Lower leg skin (tissue), 4 donors: Measurements from ENCODE around the gene CASTOR1. TPM values are rescaled to one million over a fixed set of nuclear protein-coding genes. Genes with fewer than 3 reads are reported as not detected.
A peak's percentile ranks its signal among the peaks of the same experiment; 100 is the strongest.

Experiments
- DNase-seq, 2 donors: peaks; one replicate each; pipeline ENCODE4 v3.0.0-alpha.2; 2019; ENCODE audit warnings: low spot score in 2 of 2
- H3K4me3 ChIP-seq: fragments of 200-600 bp; sonication (generic); 2 replicates; pipeline ENCODE4 v1.5.1; 2017; ENCODE audit warnings: mild to moderate bottlenecking, low read depth; ENCODE audit not compliant: poor library complexity, severe bottlenecking
- CTCF ChIP-seq, 3 donors: fragments of 450-650 bp; IDR thresholded peaks; one replicate each; pipeline ENCODE4 v1.5.1; 2016; ENCODE audit warnings: antibody characterized with exemption in 3 of 3, mild to moderate bottlenecking in 3 of 3, moderate library complexity in 2 of 3
- POLR2A ChIP-seq, 2 donors: fragments of 450-650 bp; IDR thresholded peaks; one replicate each; pipeline ENCODE4 v1.6.1; 2016 to 2017; ENCODE audit warnings: antibody characterized with exemption in 2 of 2, mild to moderate bottlenecking in 1 of 2, moderate library complexity in 1 of 2
- WGBS, 2 donors: methylation state at CpG; one replicate each; pipeline ENCODE4 v1.1.5; 2018; 5-methylcytosine and 5-hydroxymethylcytosine counted together
- intact Hi-C: fragments of 100-400 bp; cut with DNase I; formaldehyde crosslinking; loops from one replicate; pipeline ENCODE4 v1.15.0; 2023; ENCODE audit warnings: low total_unique reads
- total RNA-seq, 4 donors: library from RNA; depleted of rRNA; stranded (reverse); fragments of >200 nt; gene quantifications; one replicate each; pipeline ENCODE4 v1.1.0, GENCODE V29; 2016

The CASTOR1 gene
- total RNA-seq, 4 donors from 2014 or later: 16.3 to 38.1 (median 22.6) TPM

GRCh38 chr22:30252411-30253204 is 36.7 kb downstream of the CASTOR1 start:
- 44 to 49% methylated on average over 17 to 20 of the region's 22 CpGs for WGBS, 2 donors
- H3K4me3 ChIP-seq: no peak overlapping the region
- peak in 1 of 2 donors; percentile 86 for DNase-seq
- intact Hi-C loops: no loop called here
- TF ChIP-seq CTCF (IDR thresholded peaks at IDR 0.05) (no peak), POLR2A (IDR thresholded peaks at IDR 0.05) (no peak)

- peak in 1 of 2 donors; percentile 81 for DNase-seq
- no peak overlapping the region for H3K4me3 ChIP-seq
- TF ChIP-seq POLR2A (IDR thresholded peaks at IDR 0.05): no peak
- no peak for TF ChIP-seq CTCF (IDR thresholded peaks at IDR 0.05)
- WGBS, 2 donors: 59 to 67% methylated on average over 10 of the region's 10 CpGs
- intact Hi-C loops: no loop called here
These were observed 37.6 kb downstream of the CASTOR1 start for GRCh38 chr22:30251711-30252110.

- WGBS, 2 donors: 55% methylated on average over 9 of the region's 12 CpGs
- DNase-seq: peak in 1 of 2 donors; percentile 85
- TF ChIP-seq POLR2A (IDR thresholded peaks at IDR 0.05) (no peak), CTCF (IDR thresholded peaks at IDR 0.05) (no peak)
- H3K4me3 ChIP-seq: no peak overlapping the region
- intact Hi-C loops: no loop called here
These were observed 38.5 kb downstream of the CASTOR1 start for GRCh38 chr22:30250661-30251267.

- intact Hi-C loops: no loop called here
- H3K4me3 ChIP-seq: no peak overlapping the region
- 86 to 98% methylated on average over 3 of the region's 3 CpGs for WGBS, 2 donors
- TF ChIP-seq CTCF (IDR thresholded peaks at IDR 0.05) (no peak), POLR2A (IDR thresholded peaks at IDR 0.05) (no peak)
- peak in 1 of 2 donors; percentile 82 for DNase-seq
These were observed 39.2 kb downstream of the CASTOR1 start for GRCh38 chr22:30250039-30250565.

GRCh38 chr22:30249049-30250038 is 40.0 kb downstream of the CASTOR1 start:
- intact Hi-C loops: no loop called here
- 53 to 78% methylated on average over 18 to 27 of the region's 27 CpGs for WGBS, 2 donors
- no peak overlapping the region for H3K4me3 ChIP-seq
- peak in 1 of 2 donors; percentile 92 for DNase-seq
- TF ChIP-seq CTCF (IDR thresholded peaks at IDR 0.05) (no peak), POLR2A (IDR thresholded peaks at IDR 0.05) (no peak)
